Muscle of back (tissue), 11 donors: ENCODE data around the gene BOK. TPM values are rescaled to one million over a fixed set of nuclear protein-coding genes. Genes with fewer than 3 reads are reported as not detected.
A peak's percentile ranks its signal among the peaks of the same experiment; 100 is the strongest.
"Not testable (repeated sequence)": the region's sequence is repeated elsewhere in the genome, so short reads cannot be mapped to it uniquely, and the experiment has no call there.

Experiments used
- DNase-seq, 3 donors: peaks; one replicate each; pipeline versions ENCODE4 v3.0.0 to v3.0.0-alpha.2; 2013
- polyA plus RNA-seq, 10 donors: library from polyadenylated mRNA; unstranded; fragments of 120-200 nt; gene quantifications; one replicate each; pipeline ENCODE4 v1.2.1, GENCODE V29; 2013; ENCODE audit not compliant: insufficient read length in 10 of 10

BOK gene
- polyA plus RNA-seq, 10 donors = 41.3 to 61.7 (median 52.5) TPM

GRCh38 chr2:241554610-241555322 is 3.8 kb upstream of the BOK start:
- DNase-seq = no peak

DNA sequence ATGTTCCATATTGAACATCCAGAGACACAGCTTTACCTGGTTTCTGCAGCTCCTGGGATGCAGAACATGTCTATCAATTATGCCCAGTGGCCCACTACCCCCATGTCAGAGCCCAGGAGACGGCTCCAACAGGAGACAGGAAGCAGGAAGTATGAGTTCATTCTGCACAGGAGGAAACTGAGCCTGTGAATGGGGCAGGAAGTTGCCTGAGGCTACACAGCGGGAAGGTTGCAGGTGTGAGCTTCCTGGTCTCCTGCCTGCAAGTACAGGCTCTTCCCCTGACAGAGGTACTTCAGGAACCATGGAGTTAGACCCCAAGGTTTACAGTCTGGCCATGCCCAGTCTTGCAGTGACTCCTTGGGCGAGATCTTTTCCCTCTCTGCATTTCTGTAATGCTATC is 2.8 kb upstream of the BOK start:
- DNase-seq = no peak

GRCh38 chr2:241556746-241557145 is 1.8 kb upstream of the BOK start:
- no peak for DNase-seq

GRCh38 chr2:241559323-241560161 is 997 bp downstream of the BOK start:
- peak in 2 of 3 donors; percentile 47 to 74 for DNase-seq

DNA sequence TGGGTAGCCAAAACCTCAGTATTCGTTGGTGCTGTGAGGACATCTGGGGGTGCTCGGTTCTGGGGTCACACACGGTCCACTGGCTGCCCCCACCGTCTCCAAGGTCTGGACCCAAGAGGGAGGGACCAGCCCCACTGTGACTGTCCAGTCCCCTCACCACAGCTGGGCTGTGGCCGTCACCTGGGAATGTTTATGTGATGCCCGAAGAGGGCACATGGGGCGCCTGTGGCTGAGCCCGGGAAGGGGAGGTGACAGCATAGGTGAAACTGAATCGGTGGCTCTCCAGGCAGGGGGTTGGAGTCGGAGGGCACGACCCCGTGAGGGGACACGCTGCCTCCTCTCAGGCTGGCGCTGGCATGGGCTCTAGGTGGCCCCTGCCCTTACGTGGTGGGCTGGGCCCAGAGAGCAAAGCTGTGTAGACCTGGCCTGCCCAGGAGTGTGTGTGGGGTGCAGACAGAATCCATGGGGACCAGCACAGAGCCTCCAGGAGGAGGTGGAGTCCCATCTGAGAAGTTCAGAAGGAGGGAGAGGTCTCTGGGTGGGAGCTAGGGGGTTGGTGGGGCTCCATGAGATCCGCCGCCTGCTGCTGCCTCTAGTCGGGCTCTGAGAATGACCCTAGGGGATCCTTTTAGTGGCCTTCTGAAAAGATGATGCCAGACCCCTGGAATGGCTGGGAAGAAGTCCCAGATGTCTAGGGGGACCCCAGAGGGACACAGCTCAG is 1.8 kb downstream of the BOK start:
- no peak for DNase-seq

- no peak for DNase-seq
Measured at GRCh38 chr2:241560883-241561474, 2.4 kb downstream of the BOK start.

DNA sequence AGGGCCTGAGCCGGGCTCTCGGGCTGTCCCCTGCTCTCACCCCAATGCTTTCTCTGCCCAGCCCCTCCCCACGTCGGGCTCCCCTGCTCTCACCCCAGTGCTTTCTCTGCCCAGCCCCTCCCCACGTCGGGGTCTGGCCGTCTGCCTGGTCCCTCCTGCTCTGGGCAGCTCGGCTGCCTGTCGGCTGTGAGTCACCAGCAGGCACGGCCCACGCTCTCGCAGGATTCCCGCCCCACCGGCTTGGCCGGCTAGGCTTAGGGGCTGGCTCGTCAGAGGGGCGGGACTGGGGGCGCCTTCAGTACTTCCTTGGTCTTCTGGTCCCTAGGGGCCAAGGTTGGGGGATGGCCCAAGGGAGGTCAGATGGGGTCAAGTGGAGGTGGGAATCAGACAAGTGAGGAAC is 3.3 kb downstream of the BOK start:
- peak in 2 of 3 donors; percentile 61 to 74 for DNase-seq

DNA sequence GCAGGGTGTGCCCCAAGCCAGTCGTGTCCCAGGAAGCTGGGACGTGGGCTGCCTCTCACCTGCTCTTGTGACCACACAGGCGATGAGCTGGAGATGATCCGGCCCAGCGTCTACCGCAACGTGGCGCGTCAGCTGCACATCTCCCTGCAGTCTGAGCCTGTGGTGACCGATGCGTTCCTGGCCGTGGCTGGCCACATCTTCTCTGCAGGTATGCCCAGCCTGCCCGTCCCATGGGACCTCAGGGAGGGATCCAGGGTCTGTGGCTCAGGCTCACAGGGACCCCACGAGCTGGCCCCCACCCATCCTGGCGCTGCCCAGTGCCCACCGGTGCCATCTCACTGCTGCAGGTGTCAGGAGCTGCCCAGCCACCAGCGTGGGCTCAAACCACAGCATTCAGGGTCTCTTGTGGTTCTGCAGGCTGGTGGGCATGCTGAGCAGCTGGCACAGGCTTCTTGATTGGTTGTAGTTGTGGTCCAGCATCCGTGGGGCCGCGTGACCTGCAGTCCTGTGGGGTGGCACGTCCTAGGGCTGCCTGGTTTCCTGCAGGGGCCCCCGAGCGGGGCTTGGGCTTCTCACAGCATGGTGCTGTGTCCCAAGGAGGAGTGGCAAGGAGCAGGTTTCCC is 3.8 kb downstream of the BOK start:
- DNase-seq = no peak

GRCh38 chr2:241563031-241563507 is 4.5 kb downstream of the BOK start:
- DNase-seq = no peak

DNA sequence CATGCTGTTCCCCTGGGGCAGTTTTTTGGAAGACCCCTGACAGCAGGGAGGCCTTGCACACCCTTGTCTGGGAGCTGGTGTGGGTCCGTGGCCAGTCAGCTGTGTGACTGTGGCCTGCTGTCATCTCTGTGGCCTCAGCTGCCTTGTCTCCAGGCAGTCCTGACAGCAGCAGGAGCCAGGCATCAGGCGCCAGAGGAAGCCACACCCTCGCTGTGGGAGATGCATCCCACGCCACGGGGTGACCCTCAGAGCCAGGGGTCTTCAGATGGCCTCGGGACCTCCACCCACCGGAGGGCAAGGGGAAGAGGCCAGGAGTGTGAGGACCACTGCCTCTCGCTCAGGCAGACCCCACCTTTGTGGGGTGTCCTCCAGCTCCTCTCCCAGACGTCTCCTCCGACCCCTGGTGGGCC is 5.0 kb downstream of the BOK start:
- DNase-seq = no peak

DNA sequence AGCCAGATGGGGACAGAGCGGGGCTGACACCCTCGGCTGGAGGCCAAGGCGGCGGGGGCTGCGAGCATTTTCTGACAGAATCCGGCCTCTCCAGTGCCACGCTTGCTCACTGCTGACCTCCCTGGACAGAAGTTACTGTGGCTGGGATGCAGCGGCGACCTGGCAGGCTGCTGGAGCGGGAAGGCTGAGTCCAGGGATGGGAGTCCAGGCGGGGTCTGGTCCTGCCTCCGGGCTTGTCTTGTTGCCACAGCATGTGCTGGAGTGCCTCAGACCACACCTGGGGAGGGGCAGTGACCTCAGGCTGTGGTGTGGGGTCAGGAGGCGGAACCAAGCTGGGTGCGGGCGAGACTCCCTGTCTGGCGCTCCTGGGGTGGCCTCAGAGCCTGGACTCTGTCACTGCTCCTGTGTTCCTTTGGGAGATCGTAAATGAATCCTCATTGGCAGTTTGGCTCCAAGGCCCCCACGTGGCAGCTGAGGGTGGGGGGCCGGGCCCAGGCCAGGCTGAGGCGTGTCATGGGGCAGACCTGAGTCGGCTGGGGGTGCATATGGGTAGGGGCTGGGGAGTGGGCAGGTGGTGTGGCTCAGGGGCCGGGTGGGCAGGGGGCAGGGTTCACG is 5.5 kb downstream of the BOK start:
- DNase-seq = no peak

DNA sequence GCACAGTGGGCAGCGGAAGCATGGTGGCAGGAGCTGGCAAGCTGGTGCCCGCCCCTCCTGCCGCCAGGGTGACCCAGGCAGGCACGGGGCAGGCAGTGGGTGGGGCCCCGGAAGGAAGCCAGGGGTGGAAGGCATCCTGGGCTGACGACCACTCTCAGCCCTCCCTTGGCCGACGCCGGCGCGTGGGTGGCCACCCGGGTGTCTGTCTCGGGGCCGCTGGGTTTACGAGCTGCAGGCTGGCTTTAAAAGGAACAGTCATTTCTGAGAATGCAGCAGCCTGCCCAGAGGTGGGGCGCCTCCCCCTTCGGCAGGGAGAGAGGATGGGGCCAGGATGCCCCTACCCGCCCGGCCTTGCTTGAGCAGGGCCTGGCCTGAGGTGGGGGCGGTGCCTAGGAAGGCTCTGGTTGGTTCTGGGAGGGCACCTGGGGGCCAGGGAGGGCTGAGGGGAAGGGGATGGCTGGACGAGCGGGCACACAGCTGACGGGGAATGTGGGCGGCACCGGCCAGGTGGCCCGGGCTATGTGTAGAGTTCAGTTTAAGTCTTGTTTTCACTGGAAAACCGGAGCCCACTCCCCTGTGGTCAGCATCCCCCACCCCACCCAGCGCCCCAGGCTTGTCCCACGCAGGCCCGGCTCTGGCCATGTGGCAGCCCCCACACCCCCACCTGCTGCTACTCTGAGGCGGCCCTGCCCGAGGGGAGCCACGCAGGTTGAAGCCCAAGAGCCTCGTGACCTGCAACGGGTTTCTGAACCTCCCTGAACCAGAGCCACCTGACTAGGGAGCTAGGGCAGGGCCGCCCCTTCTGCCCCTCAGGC is 6.3 kb downstream of the BOK start:
- no peak for DNase-seq

DNA sequence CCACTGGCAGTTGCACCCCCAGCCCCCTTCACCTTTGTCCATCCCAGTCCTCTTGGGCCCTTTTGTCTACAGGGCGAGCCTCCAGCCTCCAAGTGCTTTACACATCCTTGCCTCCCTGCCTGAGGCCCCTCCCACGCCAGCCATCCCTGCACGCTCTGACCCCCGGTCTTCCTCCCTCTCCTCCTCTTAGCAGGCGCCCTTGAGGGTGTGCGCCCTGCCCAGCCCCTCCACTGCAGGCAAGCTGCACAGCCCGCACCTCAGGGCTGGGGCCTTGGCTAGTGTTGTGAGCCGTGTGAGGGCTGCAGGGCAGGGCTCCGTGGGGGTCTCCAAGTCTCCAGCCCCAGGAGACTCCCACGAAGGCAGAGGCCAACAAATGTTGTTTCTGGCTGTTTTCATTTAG is 6.9 kb downstream of the BOK start:
- DNase-seq = no peak

- DNase-seq = not testable (repeated sequence)
Measured at GRCh38 chr2:241566021-241566420, 7.5 kb downstream of the BOK start.

GRCh38 chr2:241566468-241566867 is 7.9 kb downstream of the BOK start:
- no peak for DNase-seq

DNA sequence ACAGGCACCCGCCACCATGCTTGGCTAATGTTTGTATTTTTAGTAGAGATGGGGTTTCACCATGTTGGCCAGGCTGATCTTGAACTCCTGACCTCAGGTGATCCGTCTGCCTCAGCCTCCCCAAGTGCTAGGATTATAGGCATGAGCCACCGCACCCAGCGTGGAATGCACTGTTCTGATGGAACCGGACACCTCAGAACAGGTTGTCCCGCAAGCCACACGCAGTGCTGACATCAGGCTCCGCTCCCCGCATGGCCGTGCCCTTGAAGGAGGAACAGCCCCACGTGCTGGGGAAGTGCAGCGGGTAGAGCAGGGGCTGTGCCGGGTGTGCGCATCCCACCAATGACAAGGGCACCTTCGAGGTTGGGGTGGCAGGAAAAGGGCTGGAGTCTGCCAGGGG is 8.7 kb downstream of the BOK start:
- not testable (repeated sequence) for DNase-seq

- DNase-seq = no peak
Measured at GRCh38 chr2:241567776-241568175, 9.2 kb downstream of the BOK start.

- no peak for DNase-seq
Measured at GRCh38 chr2:241568726-241569125, 10.2 kb downstream of the BOK start.

DNA sequence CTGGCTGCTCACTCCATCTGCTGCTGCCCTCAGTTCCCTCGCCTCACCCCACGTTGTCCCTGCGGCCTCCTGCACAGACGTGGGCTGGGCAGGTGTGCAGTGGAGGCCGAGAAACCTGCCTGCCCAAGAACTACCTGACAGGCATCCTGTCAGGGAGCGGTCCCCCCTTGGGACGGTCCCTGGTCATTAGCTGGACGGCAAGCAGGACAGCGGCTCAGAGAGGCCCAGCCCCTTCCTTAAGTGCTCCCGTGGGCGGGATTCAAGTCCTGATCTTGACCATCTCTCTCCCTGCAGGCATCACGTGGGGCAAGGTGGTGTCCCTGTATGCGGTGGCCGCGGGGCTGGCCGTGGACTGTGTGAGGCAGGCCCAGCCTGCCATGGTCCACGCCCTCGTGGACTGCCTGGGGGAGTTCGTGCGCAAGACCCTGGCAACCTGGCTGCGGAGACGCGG is 11.3 kb downstream of the BOK start:
- no peak for DNase-seq

DNA sequence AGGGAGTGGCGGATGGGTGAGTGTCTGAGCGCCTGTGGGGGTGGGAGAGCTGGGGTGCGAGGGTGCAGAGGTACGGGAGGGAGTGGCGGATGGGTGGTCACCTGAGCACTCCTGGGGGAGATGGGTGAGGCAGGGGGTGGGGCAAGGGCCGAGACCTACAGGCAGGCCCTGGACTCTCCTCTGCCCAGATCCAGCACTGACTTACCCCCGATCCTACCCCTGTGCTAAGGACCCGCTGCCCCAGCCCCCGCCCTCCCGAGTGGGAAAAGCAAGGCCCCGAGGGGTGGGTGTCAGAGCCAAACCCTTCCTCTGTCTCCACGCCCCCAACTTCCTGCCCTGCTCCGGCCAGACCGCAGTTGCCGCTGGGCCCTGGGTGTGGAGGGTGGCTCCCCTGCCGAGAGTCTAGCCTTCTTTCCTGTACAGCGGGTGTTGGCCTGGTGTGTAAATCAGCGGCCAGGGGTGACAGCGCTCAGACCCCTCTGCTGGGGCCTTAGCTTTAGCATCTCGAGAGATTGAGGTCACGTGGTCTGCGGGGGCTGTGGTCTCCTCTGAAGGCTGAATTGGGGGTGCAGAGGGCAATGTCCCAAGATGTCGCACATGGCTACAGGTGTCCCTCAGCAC is 12.5 kb downstream of the BOK start:
- DNase-seq = no peak
